Measurements from ENCODE around the gene CYSRT1.
"Not testable (repeated sequence)": the region's sequence is repeated elsewhere in the genome, so short reads cannot be mapped to it uniquely, and the experiment has no call there.

CYSRT1 gene

GRCh38 chr9:137239541-137240200 is 14.7 kb downstream of the CYSRT1 start:
- not testable (repeated sequence) for DNase-seq

- peak; percentile 47 for DNase-seq
Measured at GRCh38 chr9:137240318-137240840, 15.4 kb downstream of the CYSRT1 start.

- DNase-seq, result peak; percentile 99
Measured at GRCh38 chr9:137240841-137241489, 16.0 kb downstream of the CYSRT1 start, which contains the start of gene TUBB4B. TSS of gene TUBB4B (plus strand) at chr9:137241287. CDS start at chr9:137241361, 74 bp downstream.

GRCh38 chr9:137241490-137242268 is 16.7 kb downstream of the CYSRT1 start:
- no peak for DNase-seq

GRCh38 chr9:137242269-137243203 is 17.6 kb downstream of the CYSRT1 start:
- DNase-seq, result no peak

DNA sequence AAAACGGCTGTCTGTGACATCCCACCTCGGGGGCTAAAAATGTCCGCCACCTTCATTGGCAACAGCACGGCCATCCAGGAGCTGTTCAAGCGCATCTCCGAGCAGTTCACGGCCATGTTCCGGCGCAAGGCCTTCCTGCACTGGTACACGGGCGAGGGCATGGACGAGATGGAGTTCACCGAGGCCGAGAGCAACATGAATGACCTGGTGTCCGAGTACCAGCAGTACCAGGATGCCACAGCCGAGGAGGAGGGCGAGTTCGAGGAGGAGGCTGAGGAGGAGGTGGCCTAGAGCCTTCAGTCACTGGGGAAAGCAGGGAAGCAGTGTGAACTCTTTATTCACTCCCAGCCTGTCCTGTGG is 18.3 kb downstream of the CYSRT1 start:
- DNase-seq, result not testable (repeated sequence)

- no peak for DNase-seq
Measured at GRCh38 chr9:137243626-137244485, 18.9 kb downstream of the CYSRT1 start.

DNA sequence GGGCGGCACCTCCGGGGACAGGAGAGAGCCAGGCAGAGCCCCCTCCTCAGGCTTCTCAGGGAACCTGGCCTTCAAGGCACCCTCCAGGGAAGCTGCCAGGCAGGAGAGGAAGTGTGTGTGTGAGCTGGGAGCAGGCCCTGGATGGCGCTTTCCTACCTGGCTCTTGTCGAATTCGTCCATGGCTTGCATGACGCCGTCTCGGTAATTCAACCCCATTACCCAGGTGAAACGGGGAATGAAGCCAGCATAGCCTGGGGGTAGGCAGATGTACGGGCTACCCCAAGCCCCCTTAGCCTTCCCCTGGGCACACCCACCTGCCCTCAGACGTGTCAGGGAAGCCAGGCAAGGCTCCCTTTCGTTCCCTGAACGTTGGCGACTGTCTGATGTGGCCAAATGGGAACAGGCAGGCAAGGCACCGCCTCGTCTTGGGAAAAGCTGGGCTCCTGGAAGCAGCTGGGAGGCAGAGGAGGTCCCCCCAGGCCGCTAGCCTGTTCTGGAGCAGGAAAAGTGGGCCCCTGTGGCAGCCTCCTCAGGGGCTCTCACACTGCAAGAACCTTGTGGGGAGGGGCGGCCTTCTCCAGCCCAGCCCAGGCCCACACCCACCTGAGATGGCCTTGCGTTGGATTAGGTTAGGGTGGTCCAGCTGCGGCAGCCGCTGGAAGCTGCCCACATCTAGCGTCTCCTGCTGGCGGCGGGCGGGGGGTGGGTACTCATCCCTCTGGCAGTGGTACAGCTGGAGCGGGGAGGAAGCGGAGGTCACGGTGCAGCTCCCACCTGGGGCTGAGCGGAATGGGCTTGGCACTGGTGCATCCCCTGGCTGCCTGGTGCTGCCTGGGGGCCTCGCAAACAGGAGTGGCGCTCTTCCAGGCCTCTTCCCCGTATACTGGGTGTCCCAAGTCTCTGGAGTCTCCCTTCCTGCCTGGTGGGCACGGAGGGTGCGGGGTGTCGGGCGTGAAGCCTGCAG is 19.8 kb downstream of the CYSRT1 start:
- DNase-seq, result no peak

DNA sequence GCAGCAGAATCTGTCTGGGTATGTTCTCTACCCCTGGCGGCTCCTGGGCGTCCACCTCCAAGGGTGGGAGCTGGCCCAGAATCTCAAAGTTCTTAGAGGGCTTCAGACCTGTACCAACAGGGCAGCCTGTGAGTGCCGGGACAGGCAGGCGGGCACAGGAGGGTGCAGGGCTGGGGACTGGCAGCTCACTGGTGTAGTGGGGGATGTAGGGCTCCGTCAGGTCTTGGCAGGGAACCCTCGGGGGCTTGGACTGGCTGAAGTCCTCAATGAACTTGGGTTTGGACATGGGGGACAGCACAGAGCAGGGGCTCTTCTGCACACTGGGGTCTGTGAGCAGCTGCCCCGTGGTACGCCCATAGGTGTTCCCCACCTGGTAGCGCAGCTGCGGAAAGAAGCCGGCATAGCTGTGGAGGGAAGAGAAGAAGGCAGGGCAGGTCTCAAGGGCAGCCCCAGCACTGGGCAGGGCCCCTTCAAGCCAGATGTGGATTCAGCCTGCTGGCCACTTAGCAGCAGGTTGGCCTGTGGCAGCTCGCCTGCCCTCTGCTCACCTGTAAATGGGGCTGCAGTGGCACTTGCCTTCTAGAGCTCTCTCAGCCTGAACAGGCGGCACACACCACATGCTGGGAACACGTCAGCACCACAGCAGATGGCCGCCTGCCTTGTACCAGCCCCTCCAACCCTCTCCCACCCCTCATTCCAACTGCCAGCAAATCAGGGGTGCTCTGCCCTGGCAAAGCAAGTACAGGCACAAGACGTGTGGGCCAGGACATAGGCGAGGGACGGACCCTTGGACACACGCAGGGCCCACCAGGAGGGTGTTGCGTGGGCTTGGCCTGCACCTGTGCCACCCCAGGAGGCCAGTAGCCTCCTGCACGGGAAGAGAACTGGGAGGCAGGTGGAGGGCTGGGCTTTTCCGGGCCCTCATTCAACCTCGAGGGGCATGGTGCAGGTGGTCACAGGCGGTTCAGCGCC is 20.8 kb downstream of the CYSRT1 start:
- peak; percentile 43 for DNase-seq

- DNase-seq, result no peak
Measured at GRCh38 chr9:137247135-137247915, 22.4 kb downstream of the CYSRT1 start.

DNA sequence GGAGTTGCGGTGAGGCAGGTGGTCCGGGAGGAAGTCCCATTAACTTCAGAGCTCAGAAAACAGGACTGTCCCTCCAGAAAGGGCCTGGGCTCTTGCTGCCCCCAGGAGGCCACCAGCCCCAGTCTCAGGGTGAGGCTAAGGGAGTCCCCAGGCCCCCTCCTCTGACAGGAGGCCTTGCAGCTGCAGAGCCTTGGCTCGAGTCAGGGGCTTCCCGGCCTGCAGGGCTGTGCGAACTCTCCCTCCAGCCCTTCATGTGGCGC is 22.9 kb downstream of the CYSRT1 start:
- no peak for DNase-seq

DNA sequence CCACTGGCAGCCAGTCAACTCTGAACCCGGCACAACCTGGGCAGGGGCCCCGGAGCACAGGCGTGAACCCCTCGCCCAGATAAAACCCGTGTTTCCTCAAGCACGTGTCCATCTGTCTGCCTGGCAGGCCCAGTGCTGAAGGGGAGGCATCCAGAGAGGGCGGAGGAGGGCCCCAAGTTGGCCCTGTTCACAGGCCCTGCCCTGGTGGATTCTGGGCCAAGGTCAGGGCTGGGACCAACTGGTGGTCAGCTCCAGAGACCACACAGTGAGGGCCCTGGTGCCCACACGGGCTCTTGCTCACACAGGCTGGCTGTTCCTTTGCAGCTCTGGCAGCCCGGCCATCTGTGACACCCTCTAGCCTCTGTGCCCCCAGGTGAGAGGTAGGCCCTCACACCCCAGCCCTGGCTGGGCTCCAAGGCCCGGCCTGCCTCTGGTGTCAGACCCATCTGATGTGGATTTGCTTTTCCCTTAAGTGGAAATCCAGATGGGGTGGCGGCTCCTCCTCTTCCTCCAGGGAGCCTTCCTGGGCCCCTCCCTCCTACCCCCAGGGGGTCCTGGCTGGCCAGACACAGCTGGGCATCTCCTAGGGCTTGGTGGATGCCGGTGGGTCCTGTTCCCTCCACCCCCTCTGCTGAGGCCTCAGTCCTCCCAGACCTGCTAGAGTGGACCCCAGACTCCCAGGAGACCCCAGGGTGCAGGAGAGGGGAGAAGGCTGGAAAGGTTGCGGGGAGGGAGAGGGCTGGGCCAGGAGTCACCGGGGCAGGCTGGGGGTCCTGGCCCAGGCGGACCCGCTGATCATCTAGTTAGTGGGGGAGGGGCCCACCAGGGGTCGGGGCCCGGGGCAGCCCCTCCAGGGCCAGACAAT is 25.6 kb downstream of the CYSRT1 start:
- no peak for DNase-seq

DNA sequence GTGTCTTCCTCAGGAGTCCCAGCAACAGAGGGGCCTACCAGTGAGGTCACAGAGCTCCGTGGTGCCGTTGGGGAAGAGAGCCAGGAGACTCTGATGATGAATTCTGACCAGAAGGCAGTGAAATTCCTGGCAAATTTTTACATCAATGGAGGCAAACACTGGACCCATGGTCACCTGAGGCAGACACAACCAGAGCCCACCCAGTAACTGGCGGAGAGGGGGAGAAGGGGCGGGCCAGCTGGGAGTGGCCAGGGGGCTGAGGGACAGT is 26.2 kb downstream of the CYSRT1 start, which contains the start of gene STPG3:
Gene STPG3 (plus strand): TSS at position 93 of the 268 bp plus-strand sequence. CDS start 1 bp downstream, at position 94.
- no peak for DNase-seq

DNA sequence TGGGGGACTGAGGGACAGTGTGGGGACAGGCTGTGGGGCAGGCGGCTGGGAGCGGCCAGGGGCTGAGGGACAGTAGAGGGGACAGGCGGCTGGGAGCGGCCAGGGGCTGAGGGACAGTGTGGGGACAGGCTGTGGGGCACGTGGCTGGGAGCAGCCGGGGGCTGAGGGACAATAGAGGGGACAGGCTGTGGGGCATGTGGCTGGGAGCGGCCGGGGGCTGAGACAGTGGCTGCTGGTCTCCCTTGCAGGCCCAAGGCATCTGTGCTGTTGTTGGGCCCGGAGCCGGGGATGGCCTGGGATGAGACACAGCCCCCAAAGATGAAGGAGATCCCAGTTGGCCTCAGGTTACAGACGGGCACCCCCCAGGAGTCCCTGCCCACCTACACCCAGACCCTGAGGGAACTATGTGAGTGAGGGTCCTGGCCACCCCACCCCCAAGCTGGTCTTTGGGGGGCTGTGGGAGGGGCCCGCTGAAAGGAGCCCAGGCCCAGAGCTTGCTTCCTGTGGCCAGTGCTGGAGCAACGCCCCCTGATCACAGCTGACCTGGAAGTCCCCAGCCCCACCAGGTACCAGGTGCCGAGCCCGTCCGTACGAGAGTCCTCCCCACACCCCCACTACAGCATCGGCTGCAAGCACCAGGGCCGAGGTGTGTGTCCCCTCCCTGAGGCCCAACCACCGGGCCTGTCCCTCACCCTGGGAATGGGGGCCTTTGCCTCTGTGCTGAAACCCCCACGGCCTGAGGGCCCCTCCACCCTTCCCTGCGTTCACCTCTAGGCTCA is 26.7 kb downstream of the CYSRT1 start:
- DNase-seq, result no peak

DNA sequence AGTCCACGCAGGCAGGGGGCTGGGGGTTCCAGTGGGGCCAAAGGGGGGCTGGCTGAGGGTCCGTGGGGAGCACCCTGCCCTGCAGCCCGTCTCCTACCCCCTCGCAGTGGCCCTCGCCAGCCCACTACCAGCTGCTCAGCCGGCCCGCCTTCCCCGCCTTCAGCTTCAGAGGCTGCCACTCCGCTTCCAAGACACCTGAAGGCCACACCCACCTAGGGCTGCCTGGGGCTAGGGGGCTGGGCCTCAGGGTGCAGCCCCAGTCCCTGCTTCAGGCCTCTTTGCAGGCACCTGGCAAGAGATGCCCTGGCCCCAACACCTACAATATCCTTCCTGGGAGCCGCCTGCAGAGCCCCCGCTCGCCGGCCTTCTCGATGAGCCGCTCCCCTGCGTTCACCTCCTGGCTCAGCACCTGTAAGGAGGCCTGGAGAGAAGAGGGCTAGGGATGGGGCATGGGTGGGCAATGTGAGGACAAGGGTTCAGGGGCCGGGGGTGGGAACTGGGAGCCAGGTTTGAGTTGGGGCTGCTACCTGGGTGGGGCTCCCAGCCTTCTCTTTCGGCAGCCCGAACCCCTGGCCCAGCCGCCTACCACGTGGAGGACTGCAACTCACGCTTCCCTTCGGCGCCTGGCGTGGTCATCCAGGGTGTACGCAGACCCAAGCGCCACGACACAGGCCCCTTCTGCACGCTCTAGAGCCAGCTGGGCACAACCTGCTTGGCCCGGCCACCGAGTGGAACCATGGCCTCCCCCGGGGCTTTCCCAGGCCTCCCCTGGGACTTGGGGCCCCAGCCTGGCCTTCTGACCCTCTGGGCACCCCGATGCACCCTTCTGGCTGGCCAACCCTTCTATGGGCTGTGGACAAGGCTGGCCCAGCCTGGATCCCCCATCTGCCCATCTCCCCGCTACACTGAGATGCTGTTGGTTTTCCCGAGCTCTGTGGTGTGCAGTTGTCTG is 27.9 kb downstream of the CYSRT1 start:
- DNase-seq, result no peak

Data from NCI-H1694 treated with DMSO at 0.1 percent for 48 hours (cell line).